Spleen (tissue), 7 donors: ENCODE measurements around the gene BPI.

Experiments
- POLR2A ChIP-seq, 3 donors: fragments of 450-650 bp; IDR thresholded peaks; one replicate each; pipeline ENCODE4 v1.5.1; 2017; ENCODE audit warnings: antibody characterized with exemption in 3 of 3, mild to moderate bottlenecking in 1 of 3
- TF ChIP-seq, protein P1 (sequence below), 11 experiments: fragments of 200-600 bp in 7 of 11; fragments of 450-650 bp in 4 of 11; sonication (generic) in 4 of 11; IDR thresholded peaks in 8 of 11; conservative IDR thresholded peaks in 3 of 11; 1 replicate in 7 of 11; 2 replicates in 4 of 11; pipeline versions ENCODE4 v1.4.0 to v1.8.0; 2016 to 2021; ENCODE audit warnings: antibody characterized with exemption in 11 of 11, inconsistent platforms in 4 of 11, mild to moderate bottlenecking in 1 of 11
- donor health status: DM: no; HTN: no; CAD: no; lungs with moderate emphysema.
- donor health status: DM: no; HTN: no; CAD: no.
- donor health status: DM: no; HTN: no; CAD: no.

- TF ChIP-seq, protein P1, sequence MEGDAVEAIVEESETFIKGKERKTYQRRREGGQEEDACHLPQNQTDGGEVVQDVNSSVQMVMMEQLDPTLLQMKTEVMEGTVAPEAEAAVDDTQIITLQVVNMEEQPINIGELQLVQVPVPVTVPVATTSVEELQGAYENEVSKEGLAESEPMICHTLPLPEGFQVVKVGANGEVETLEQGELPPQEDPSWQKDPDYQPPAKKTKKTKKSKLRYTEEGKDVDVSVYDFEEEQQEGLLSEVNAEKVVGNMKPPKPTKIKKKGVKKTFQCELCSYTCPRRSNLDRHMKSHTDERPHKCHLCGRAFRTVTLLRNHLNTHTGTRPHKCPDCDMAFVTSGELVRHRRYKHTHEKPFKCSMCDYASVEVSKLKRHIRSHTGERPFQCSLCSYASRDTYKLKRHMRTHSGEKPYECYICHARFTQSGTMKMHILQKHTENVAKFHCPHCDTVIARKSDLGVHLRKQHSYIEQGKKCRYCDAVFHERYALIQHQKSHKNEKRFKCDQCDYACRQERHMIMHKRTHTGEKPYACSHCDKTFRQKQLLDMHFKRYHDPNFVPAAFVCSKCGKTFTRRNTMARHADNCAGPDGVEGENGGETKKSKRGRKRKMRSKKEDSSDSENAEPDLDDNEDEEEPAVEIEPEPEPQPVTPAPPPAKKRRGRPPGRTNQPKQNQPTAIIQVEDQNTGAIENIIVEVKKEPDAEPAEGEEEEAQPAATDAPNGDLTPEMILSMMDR (IDR thresholded peaks at IDR 0.05 in 8 of 11, conservative IDR thresholded peaks at IDR 0.05 in 3 of 11) = no peak
- TF ChIP-seq POLR2A (IDR thresholded peaks at IDR 0.05) = no peak
Measured at GRCh38 chr20:38296433-38296832, 7.5 kb upstream of the BPI start.
